Uterus (tissue), 2 donors: Measurements from ENCODE around the gene PET117.

Source experiments
- CTCF ChIP-seq, 4 experiments: fragments of 200-600 bp in 2 of 4; fragments of 450-650 bp in 2 of 4; sonication (generic) in 2 of 4; IDR thresholded peaks; one replicate each; pipeline ENCODE4 v1.5.1; 2016 to 2019; ENCODE audit warnings: antibody characterized with exemption in 4 of 4, mild to moderate bottlenecking in 2 of 4, moderate library complexity in 1 of 4
- POLR2A ChIP-seq, 2 donors: fragments of 450-650 bp; IDR thresholded peaks; one replicate each; pipeline ENCODE4 v1.6.1; 2016; ENCODE audit warnings: antibody characterized with exemption in 2 of 2, mild to moderate bottlenecking in 1 of 2, moderate library complexity in 1 of 2

- TF ChIP-seq CTCF (IDR thresholded peaks at IDR 0.05) = no peak
- TF ChIP-seq POLR2A (IDR thresholded peaks at IDR 0.05) = no peak
Observed at GRCh38 chr20:18176318-18176785, 38.7 kb downstream of the PET117 start.
